HEK293 (cell line): ENCODE data around the gene GABBR2.

Source experiments
- HOXA7 ChIP-seq: sonication (generic); formaldehyde crosslinking; IDR thresholded peaks from 2 replicates; pipeline ENCODE4 v1.8.1; 2022; ENCODE audit warnings: missing genetic modification reagents, borderline replicate concordance
- OVOL3 ChIP-seq: fragments of 450-650 bp; formaldehyde crosslinking; IDR thresholded peaks from 2 replicates; pipeline ENCODE4 v1.5.1; 2016; ENCODE audit warnings: missing biosample characterization, missing genetic modification characterization
- ZBTB17 ChIP-seq: fragments of 450-650 bp; formaldehyde crosslinking; IDR thresholded peaks from 2 replicates; pipeline ENCODE4 v1.5.1; 2016; ENCODE audit warnings: missing biosample characterization, missing genetic modification characterization
- ZNF510 ChIP-seq: fragments of 450-650 bp; formaldehyde crosslinking; IDR thresholded peaks from 2 replicates; pipeline ENCODE4 v1.5.1; 2018; ENCODE audit warnings: mild to moderate bottlenecking, missing genetic modification characterization, missing biosample characterization; ENCODE audit not compliant: insufficient replicate concordance
- ZNF707 ChIP-seq: fragments of 450-650 bp; formaldehyde crosslinking; IDR thresholded peaks from 2 replicates; pipeline ENCODE4 v1.5.1; 2016; ENCODE audit warnings: missing biosample characterization, missing genetic modification characterization
- TF ChIP-seq, protein P1 (sequence below): fragments of 450-650 bp; formaldehyde crosslinking; IDR thresholded peaks from 2 replicates; pipeline ENCODE4 v1.5.1; 2016; ENCODE audit warnings: missing biosample characterization, missing genetic modification characterization, low read depth
- TF ChIP-seq, protein P2 (sequence below): fragments of 450-650 bp; formaldehyde crosslinking; IDR thresholded peaks from 2 replicates; pipeline ENCODE4 v1.5.1; 2016; ENCODE audit warnings: missing biosample characterization, missing genetic modification characterization
- TF ChIP-seq, protein P3 (sequence below): fragments of 450-650 bp; formaldehyde crosslinking; IDR thresholded peaks from 2 replicates; pipeline ENCODE4 v1.5.1; 2016; ENCODE audit warnings: missing biosample characterization, missing genetic modification characterization
- TF ChIP-seq, protein P4 (sequence below): fragments of 450-650 bp; formaldehyde crosslinking; IDR thresholded peaks from 2 replicates; pipeline ENCODE4 v1.5.1; 2016; ENCODE audit warnings: missing biosample characterization, missing genetic modification characterization

- TF ChIP-seq ZNF707 (tag by site-specific recombination) (no peak), ZBTB17 (tag by site-specific recombination) (no peak), HOXA7 (CRISPR knock-in tag) (no peak), OVOL3 (no peak), ZNF510 (tag by site-specific recombination) (no peak)
- TF ChIP-seq, protein P1, sequence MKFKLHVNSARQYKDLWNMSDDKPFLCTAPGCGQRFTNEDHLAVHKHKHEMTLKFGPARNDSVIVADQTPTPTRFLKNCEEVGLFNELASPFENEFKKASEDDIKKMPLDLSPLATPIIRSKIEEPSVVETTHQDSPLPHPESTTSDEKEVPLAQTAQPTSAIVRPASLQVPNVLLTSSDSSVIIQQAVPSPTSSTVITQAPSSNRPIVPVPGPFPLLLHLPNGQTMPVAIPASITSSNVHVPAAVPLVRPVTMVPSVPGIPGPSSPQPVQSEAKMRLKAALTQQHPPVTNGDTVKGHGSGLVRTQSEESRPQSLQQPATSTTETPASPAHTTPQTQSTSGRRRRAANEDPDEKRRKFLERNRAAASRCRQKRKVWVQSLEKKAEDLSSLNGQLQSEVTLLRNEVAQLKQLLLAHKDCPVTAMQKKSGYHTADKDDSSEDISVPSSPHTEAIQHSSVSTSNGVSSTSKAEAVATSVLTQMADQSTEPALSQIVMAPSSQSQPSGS (tag by site-specific recombination), result no peak
- TF ChIP-seq, protein P2, sequence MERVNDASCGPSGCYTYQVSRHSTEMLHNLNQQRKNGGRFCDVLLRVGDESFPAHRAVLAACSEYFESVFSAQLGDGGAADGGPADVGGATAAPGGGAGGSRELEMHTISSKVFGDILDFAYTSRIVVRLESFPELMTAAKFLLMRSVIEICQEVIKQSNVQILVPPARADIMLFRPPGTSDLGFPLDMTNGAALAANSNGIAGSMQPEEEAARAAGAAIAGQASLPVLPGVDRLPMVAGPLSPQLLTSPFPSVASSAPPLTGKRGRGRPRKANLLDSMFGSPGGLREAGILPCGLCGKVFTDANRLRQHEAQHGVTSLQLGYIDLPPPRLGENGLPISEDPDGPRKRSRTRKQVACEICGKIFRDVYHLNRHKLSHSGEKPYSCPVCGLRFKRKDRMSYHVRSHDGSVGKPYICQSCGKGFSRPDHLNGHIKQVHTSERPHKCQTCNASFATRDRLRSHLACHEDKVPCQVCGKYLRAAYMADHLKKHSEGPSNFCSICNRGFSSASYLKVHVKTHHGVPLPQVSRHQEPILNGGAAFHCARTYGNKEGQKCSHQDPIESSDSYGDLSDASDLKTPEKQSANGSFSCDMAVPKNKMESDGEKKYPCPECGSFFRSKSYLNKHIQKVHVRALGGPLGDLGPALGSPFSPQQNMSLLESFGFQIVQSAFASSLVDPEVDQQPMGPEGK (tag by site-specific recombination), result no peak
- TF ChIP-seq, protein P3, sequence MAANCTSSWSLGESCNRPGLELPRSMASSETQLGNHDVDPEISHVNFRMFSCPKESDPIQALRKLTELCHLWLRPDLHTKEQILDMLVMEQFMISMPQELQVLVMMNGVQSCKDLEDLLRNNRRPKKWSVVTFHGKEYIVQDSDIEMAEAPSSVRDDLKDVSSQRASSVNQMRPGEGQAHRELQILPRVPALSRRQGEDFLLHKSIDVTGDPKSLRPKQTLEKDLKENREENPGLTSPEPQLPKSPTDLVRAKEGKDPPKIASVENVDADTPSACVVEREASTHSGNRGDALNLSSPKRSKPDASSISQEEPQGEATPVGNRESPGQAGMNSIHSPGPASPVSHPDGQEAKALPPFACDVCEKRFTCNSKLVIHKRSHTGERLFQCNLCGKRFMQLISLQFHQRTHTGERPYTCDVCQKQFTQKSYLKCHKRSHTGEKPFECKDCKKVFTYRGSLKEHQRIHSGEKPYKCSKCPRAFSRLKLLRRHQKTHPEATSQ, result no peak
- TF ChIP-seq, protein P4, sequence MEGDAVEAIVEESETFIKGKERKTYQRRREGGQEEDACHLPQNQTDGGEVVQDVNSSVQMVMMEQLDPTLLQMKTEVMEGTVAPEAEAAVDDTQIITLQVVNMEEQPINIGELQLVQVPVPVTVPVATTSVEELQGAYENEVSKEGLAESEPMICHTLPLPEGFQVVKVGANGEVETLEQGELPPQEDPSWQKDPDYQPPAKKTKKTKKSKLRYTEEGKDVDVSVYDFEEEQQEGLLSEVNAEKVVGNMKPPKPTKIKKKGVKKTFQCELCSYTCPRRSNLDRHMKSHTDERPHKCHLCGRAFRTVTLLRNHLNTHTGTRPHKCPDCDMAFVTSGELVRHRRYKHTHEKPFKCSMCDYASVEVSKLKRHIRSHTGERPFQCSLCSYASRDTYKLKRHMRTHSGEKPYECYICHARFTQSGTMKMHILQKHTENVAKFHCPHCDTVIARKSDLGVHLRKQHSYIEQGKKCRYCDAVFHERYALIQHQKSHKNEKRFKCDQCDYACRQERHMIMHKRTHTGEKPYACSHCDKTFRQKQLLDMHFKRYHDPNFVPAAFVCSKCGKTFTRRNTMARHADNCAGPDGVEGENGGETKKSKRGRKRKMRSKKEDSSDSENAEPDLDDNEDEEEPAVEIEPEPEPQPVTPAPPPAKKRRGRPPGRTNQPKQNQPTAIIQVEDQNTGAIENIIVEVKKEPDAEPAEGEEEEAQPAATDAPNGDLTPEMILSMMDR (tag by site-specific recombination), result no peak
Measured at GRCh38 chr9:98516897-98517503, 191.7 kb downstream of the GABBR2 start.
